Measurements from ENCODE around the gene FERD3L.

FERD3L gene

GRCh38 chr7:19101472-19101871, 43.7 kb downstream of the FERD3L start:
- DNase-seq: no peak

- DNase-seq: no peak
Observed at GRCh38 chr7:19099924-19100323, 45.3 kb downstream of the FERD3L start.

- DNase-seq: no peak
Observed at GRCh38 chr7:19099194-19099593, 46.0 kb downstream of the FERD3L start.

GRCh38 chr7:19098510-19098909, 46.7 kb downstream of the FERD3L start:
- DNase-seq: no peak

GRCh38 chr7:19097165-19098055, 47.8 kb downstream of the FERD3L start:
- DNase-seq: no peak

- no peak for DNase-seq
Observed at GRCh38 chr7:19095353-19095860, 49.8 kb downstream of the FERD3L start.
